WTC11 (cell line): ENCODE data around the gene NR3C2. TPM values are rescaled to one million over a fixed set of nuclear protein-coding genes. Genes with fewer than 3 reads are reported as not detected.

Source experiments
- ATAC-seq: fragments of 200-7000 bp; cut with Tn5 transposase; 2 replicates; pipeline ENCODE4 v1.10.0; 2021; ENCODE audit warnings: mild to moderate bottlenecking, moderate library complexity
- CTCF ChIA-PET: fragments of 300-600 bp; sonication (Branson Sonifier 250); formaldehyde crosslinking; loops from one replicate; lab custom pipeline; 2021; ENCODE audit warnings: antibody characterized with exemption; lab: Charles Lee
- POLR2A ChIA-PET: fragments of 350-600 bp; sonication (Branson Sonifier 250); formaldehyde crosslinking; loops from one replicate; lab custom pipeline; 2021; ENCODE audit warnings: antibody characterized with exemption; lab: Charles Lee
- DNase-seq: peaks from one replicate; pipeline ENCODE4 v3.0.0; 2021; ENCODE audit warnings: low spot score
- H3K27ac Mint-ChIP-seq: 2 replicates; pipeline ENCODE4 v1.8.0; 2021; ENCODE audit warnings: mixed read lengths
- H3K27me3 Mint-ChIP-seq: 2 replicates; pipeline ENCODE4 v1.8.0; 2021; ENCODE audit warnings: low read depth, mild to moderate bottlenecking, moderate library complexity, mixed read lengths
- H3K36me3 Mint-ChIP-seq: 2 replicates; pipeline ENCODE4 v1.8.0; 2021; ENCODE audit warnings: mixed read lengths
- H3K4me1 Mint-ChIP-seq: 2 replicates; pipeline ENCODE4 v1.8.0; 2022; ENCODE audit warnings: mixed read lengths
- H3K4me3 Mint-ChIP-seq: 2 replicates; pipeline ENCODE4 v1.8.0; 2021; ENCODE audit warnings: mild to moderate bottlenecking, moderate library complexity, mixed read lengths
- H3K9me3 Mint-ChIP-seq: 2 replicates; pipeline ENCODE4 v1.8.0; 2021; ENCODE audit warnings: mixed read lengths
- AFF4 ChIP-seq: sonication (generic); formaldehyde crosslinking; IDR thresholded peaks from 2 replicates; pipeline ENCODE4 v1.8.1; 2023; ENCODE audit warnings: mild to moderate bottlenecking, missing genetic modification reagents, borderline replicate concordance
- ATF2 ChIP-seq: sonication (generic); formaldehyde crosslinking; IDR thresholded peaks from 2 replicates; pipeline ENCODE4 v1.8.1; 2022; ENCODE audit warnings: low read depth, missing genetic modification reagents, borderline replicate concordance
- ETV6 ChIP-seq: sonication (generic); formaldehyde crosslinking; IDR thresholded peaks from 2 replicates; pipeline ENCODE4 v1.8.1; 2022; ENCODE audit warnings: mild to moderate bottlenecking, missing genetic modification reagents
- FOXK1 ChIP-seq: sonication (generic); formaldehyde crosslinking; IDR thresholded peaks from 2 replicates; pipeline ENCODE4 v1.8.0; 2022; ENCODE audit warnings: mild to moderate bottlenecking, moderate library complexity, missing genetic modification reagents
- FOXP1 ChIP-seq: sonication (generic); formaldehyde crosslinking; IDR thresholded peaks from 2 replicates; pipeline ENCODE4 v1.8.0; 2022; ENCODE audit warnings: missing genetic modification reagents, mild to moderate bottlenecking, moderate library complexity, borderline replicate concordance
- GABPB1 ChIP-seq: sonication (generic); formaldehyde crosslinking; IDR thresholded peaks from 2 replicates; pipeline ENCODE4 v1.8.1; 2023; ENCODE audit warnings: mild to moderate bottlenecking, missing genetic modification reagents
- HMGXB4 ChIP-seq: sonication (generic); formaldehyde crosslinking; IDR thresholded peaks from 2 replicates; pipeline ENCODE4 v1.8.1; 2023; ENCODE audit warnings: mild to moderate bottlenecking, moderate library complexity, missing genetic modification reagents
- IRF2 ChIP-seq: sonication (generic); formaldehyde crosslinking; IDR thresholded peaks from 2 replicates; pipeline ENCODE4 v1.8.0; 2022; ENCODE audit warnings: low read depth, missing genetic modification reagents, borderline replicate concordance
- MXD4 ChIP-seq: fragments of 250-450 bp; sonication (Bioruptor Pico); IDR thresholded peaks from 2 replicates; pipeline ENCODE4 v1.8.0; 2021; ENCODE audit warnings: mild to moderate bottlenecking, moderate library complexity, borderline replicate concordance
- STAT6 ChIP-seq: sonication (generic); formaldehyde crosslinking; conservative IDR thresholded peaks from 2 replicates; pipeline ENCODE4 v1.8.1; 2023; ENCODE audit warnings: mild to moderate bottlenecking, low read depth, missing genetic modification reagents, moderate library complexity
- TEAD4 ChIP-seq: sonication (generic); formaldehyde crosslinking; IDR thresholded peaks from 2 replicates; pipeline ENCODE4 v1.8.0; 2022; ENCODE audit warnings: mild to moderate bottlenecking, missing genetic modification reagents
- USF1 ChIP-seq: sonication (generic); formaldehyde crosslinking; IDR thresholded peaks from 2 replicates; pipeline ENCODE4 v1.8.0; 2022; ENCODE audit warnings: mild to moderate bottlenecking, missing genetic modification reagents
- ZMAT4 ChIP-seq: fragments of 250-450 bp; sonication (Bioruptor Pico); IDR thresholded peaks from 2 replicates; pipeline ENCODE4 v1.9.0; 2021; ENCODE audit warnings: mild to moderate bottlenecking
- ZNF219 ChIP-seq: sonication (generic); formaldehyde crosslinking; IDR thresholded peaks from 2 replicates; pipeline ENCODE4 v1.8.0; 2023; ENCODE audit warnings: missing genetic modification reagents, mild to moderate bottlenecking, borderline replicate concordance
- total RNA-seq: library from RNA; stranded (reverse); gene quantifications from 3 replicates; pipeline ENCODE4 v1.2.3, GENCODE V29; 2021

NR3C2 gene
- total RNA-seq, 1 experiment from 2014 or later: 2.8 TPM

GRCh38 chr4:148375584-148375983 is 66.6 kb downstream of the NR3C2 start (continued):
- TF ChIP-seq ATF2 (CRISPR knock-in tag) (no peak), HMGXB4 (CRISPR knock-in tag) (no peak), STAT6 (no peak), ZMAT4 (no peak), MXD4 (no peak), TEAD4 (CRISPR knock-in tag) (no peak)

- H3K4me3 Mint-ChIP-seq: no peak overlapping the region
- TF ChIP-seq ETV6 (CRISPR knock-in tag): no peak
- TF ChIP-seq FOXP1 (CRISPR knock-in tag): no peak
- no peak for TF ChIP-seq FOXK1 (CRISPR knock-in tag)
- TF ChIP-seq GABPB1 (CRISPR knock-in tag): no peak
- no peak for TF ChIP-seq AFF4 (CRISPR knock-in tag)
- no peak for TF ChIP-seq IRF2 (CRISPR knock-in tag)
- no peak for TF ChIP-seq USF1 (CRISPR knock-in tag)
- TF ChIP-seq ATF2 (CRISPR knock-in tag): no peak
- TF ChIP-seq ZNF219 (CRISPR knock-in tag): no peak
- no peak for ATAC-seq
- no peak overlapping the region for H3K27ac Mint-ChIP-seq
- POLR2A ChIA-PET: no interaction called here
- H3K4me1 Mint-ChIP-seq: no peaks in the 10 kb centered on the region
- no peaks in the 10 kb centered on the region for H3K9me3 Mint-ChIP-seq
- no peak for DNase-seq
- no peaks in the 10 kb centered on the region for H3K36me3 Mint-ChIP-seq
- no peaks in the 10 kb centered on the region for H3K27me3 Mint-ChIP-seq
- CTCF ChIA-PET: no interaction called here
Measured at GRCh38 chr4:148373093-148373492, 69.1 kb downstream of the NR3C2 start.
